H9 (cell line): ENCODE measurements around the gene TIMM10. TPM values are rescaled to one million over a fixed set of nuclear protein-coding genes. Genes with fewer than 3 reads are reported as not detected.
A peak's percentile ranks its signal among the peaks of the same experiment; 100 is the strongest.

ENCODE experiments used
- DNase-seq: peaks from one replicate; pipeline ENCODE4 v3.0.0-alpha.2; 2017
- H2AFZ ChIP-seq: one replicate; pipeline ENCODE4 v1.6.1; 2013; ENCODE audit warnings: mild to moderate bottlenecking, low read length, control low read depth, moderate library complexity
- H2AK5ac ChIP-seq: 2 replicates; pipeline ENCODE4 v1.6.1; 2013; ENCODE audit warnings: low read length, control low read depth, mixed read lengths; ENCODE audit not compliant: insufficient read length
- H2BK120ac ChIP-seq: one replicate; pipeline ENCODE4 v1.6.1; 2013; ENCODE audit warnings: low read depth, mild to moderate bottlenecking, low read length, control low read depth, inconsistent platforms; ENCODE audit not compliant: poor library complexity, severe bottlenecking
- H2BK12ac ChIP-seq: 2 replicates; pipeline ENCODE4 v1.6.1; 2013; ENCODE audit warnings: low read length, control low read depth, mixed read lengths, low read depth; ENCODE audit not compliant: insufficient read length
- H2BK15ac ChIP-seq: 2 replicates; pipeline ENCODE4 v1.6.1; 2013; ENCODE audit warnings: low read depth, low read length, control low read depth
- H2BK20ac ChIP-seq: one replicate; pipeline ENCODE4 v1.6.1; 2013; ENCODE audit warnings: low read depth, mild to moderate bottlenecking, low read length, control low read depth, inconsistent platforms; ENCODE audit not compliant: poor library complexity, severe bottlenecking
- H2BK5ac ChIP-seq: 2 replicates; pipeline ENCODE4 v1.6.1; 2013; ENCODE audit warnings: low read length, control low read depth, mixed read lengths; ENCODE audit not compliant: insufficient read length
- H3K14ac ChIP-seq: 2 replicates; pipeline ENCODE4 v1.6.1; 2013; ENCODE audit warnings: low read length, control low read depth; ENCODE audit not compliant: insufficient read depth
- H3K18ac ChIP-seq: 2 replicates; pipeline ENCODE4 v1.6.1; 2013; ENCODE audit warnings: low read depth, mild to moderate bottlenecking, mixed read lengths, low read length, control low read depth; ENCODE audit not compliant: insufficient read length
- H3K23ac ChIP-seq: 2 replicates; pipeline ENCODE4 v1.6.1; 2013; ENCODE audit warnings: low read length, control low read depth, mixed read lengths, low read depth; ENCODE audit not compliant: insufficient read length
- H3K23me2 ChIP-seq: 2 replicates; pipeline ENCODE4 v1.6.1; 2013; ENCODE audit warnings: low read depth, mild to moderate bottlenecking, mixed read lengths, low read length, control low read depth; ENCODE audit not compliant: insufficient read length, poor library complexity, severe bottlenecking
- H3K27ac ChIP-seq: 2 replicates; pipeline ENCODE4 v1.5.1; 2013; ENCODE audit warnings: low read length, control low read depth, mixed read lengths, low read depth; ENCODE audit not compliant: insufficient read length
- H3K27me3 ChIP-seq: 2 replicates; pipeline ENCODE4 v1.6.1; 2013; ENCODE audit warnings: low read length, control low read depth, inconsistent platforms; ENCODE audit not compliant: insufficient read depth
- H3K4ac ChIP-seq: 2 replicates; pipeline ENCODE4 v1.6.1; 2013; ENCODE audit warnings: low read depth, mild to moderate bottlenecking, control low read depth, inconsistent platforms, low read length, moderate library complexity
- H3K4me1 ChIP-seq: 2 replicates; pipeline ENCODE4 v1.6.1; 2013; ENCODE audit warnings: low read length, control low read depth, inconsistent platforms; ENCODE audit not compliant: insufficient read depth
- H3K4me2 ChIP-seq: 2 replicates; pipeline ENCODE4 v1.6.1; 2013; ENCODE audit warnings: low read length, control low read depth, mixed read lengths; ENCODE audit not compliant: insufficient read length, insufficient read depth
- H3K56ac ChIP-seq: 2 replicates; pipeline ENCODE4 v1.6.1; 2013; ENCODE audit warnings: low read depth, mild to moderate bottlenecking, mixed read lengths, low read length, control low read depth; ENCODE audit not compliant: insufficient read length
- H3K79me1 ChIP-seq: 2 replicates; pipeline ENCODE4 v1.6.1; 2013; ENCODE audit warnings: low read depth, mild to moderate bottlenecking, moderate library complexity, low read length, control low read depth, inconsistent platforms; ENCODE audit not compliant: insufficient read depth, poor library complexity, severe bottlenecking
- H3K79me2 ChIP-seq: 2 replicates; pipeline ENCODE4 v1.6.1; 2013; ENCODE audit warnings: low read length, control low read depth, inconsistent platforms; ENCODE audit not compliant: insufficient read depth
- H3K9ac ChIP-seq: 2 replicates; pipeline ENCODE4 v1.6.1; 2013; ENCODE audit warnings: low read length, control low read depth, mixed read lengths; ENCODE audit not compliant: insufficient read length; ENCODE audit errors: extremely low read depth
- H3K9me3 ChIP-seq: one replicate; pipeline ENCODE4 v1.6.1; 2013; ENCODE audit warnings: low read depth, low read length, inconsistent platforms; ENCODE audit not compliant: control insufficient read depth
- H3T11ph ChIP-seq: one replicate; pipeline ENCODE4 v1.6.1; 2013; ENCODE audit warnings: mild to moderate bottlenecking, low read length, control low read depth, inconsistent platforms
- H4K20me1 ChIP-seq: one replicate; pipeline ENCODE4 v1.6.1; 2013; ENCODE audit not compliant: control insufficient read depth, insufficient read length, insufficient read depth
- H4K5ac ChIP-seq: 2 replicates; pipeline ENCODE4 v1.6.1; 2013; ENCODE audit warnings: low read depth, mild to moderate bottlenecking, mixed read lengths, low read length, control low read depth; ENCODE audit not compliant: insufficient read length
- H4K8ac ChIP-seq: replicated peaks from 2 replicates; pipeline ENCODE4 v1.6.1; 2013; ENCODE audit warnings: low read length, control low read depth, mixed read lengths, low read depth; ENCODE audit not compliant: insufficient read length
- H4K91ac ChIP-seq: 2 replicates; pipeline ENCODE4 v1.6.1; 2013; ENCODE audit warnings: low read depth, mild to moderate bottlenecking, moderate library complexity, mixed read lengths, low read length, control low read depth; ENCODE audit not compliant: insufficient read length
- H3K27ac Mint-ChIP-seq, 3 experiments: 2 replicates in 2 of 3; 3 replicates in 1 of 3; pipeline ENCODE4 v1.8.0; 2020 to 2021; ENCODE audit warnings: mixed read lengths in 3 of 3, mild to moderate bottlenecking in 1 of 3, moderate library complexity in 1 of 3
- H3K27me3 Mint-ChIP-seq: 2 replicates; pipeline ENCODE4 v1.8.0; 2021; ENCODE audit warnings: low read depth, mild to moderate bottlenecking, moderate library complexity, mixed read lengths
- H3K36me3 Mint-ChIP-seq, 3 experiments: 2 replicates in 2 of 3; 3 replicates in 1 of 3; pipeline ENCODE4 v1.8.0; 2020 to 2021; ENCODE audit warnings: low read depth in 3 of 3, mixed read lengths in 3 of 3; ENCODE audit not compliant: insufficient read depth in 1 of 3
- H3K4me1 Mint-ChIP-seq, 2 experiments: 2 replicates each; pipeline ENCODE4 v1.8.0; 2020; ENCODE audit warnings: mixed read lengths in 2 of 2
- H3K4me3 Mint-ChIP-seq, 2 experiments: 2 replicates in 1 of 2; 3 replicates in 1 of 2; pipeline ENCODE4 v1.8.0; 2020 to 2021; ENCODE audit warnings: mild to moderate bottlenecking in 2 of 2, mixed read lengths in 2 of 2, moderate library complexity in 1 of 2
- H3K9me3 Mint-ChIP-seq, 2 experiments: 2 replicates in 1 of 2; 3 replicates in 1 of 2; pipeline ENCODE4 v1.8.0; 2020; ENCODE audit warnings: mild to moderate bottlenecking in 2 of 2, mixed read lengths in 2 of 2, moderate library complexity in 1 of 2
- CTCF ChIP-seq: fragments of 200-600 bp; sonication (generic); conservative IDR thresholded peaks from 3 replicates; pipeline ENCODE4 v1.8.0; 2021; ENCODE audit warnings: antibody characterized with exemption, mild to moderate bottlenecking
- WGBS: extraction: QIAGEN DNeasy Blood & Tissue Kit; methylation state at CpG from one replicate; pipeline ENCODE4 v1.1.7; 2013; ENCODE audit warnings: missing lambda C conversion rate, low lambda C conversion rate, mixed read lengths; ENCODE audit not compliant: insufficient read length; ENCODE audit errors: extremely low coverage; 5-methylcytosine and 5-hydroxymethylcytosine counted together
- total RNA-seq: library from RNA; stranded (reverse); gene quantifications from 2 replicates; pipeline ENCODE4 v1.2.1, GENCODE V29; 2021

Gene TIMM10
- total RNA-seq, 1 experiment from 2014 or later = 130 TPM

- Mint-ChIP-seq H3K36me3 (peaks cover 19 to 34% (median 20%) of the 10 kb centered on the region in 3 experiments; a peak in 6 of 7 replicates), H3K9me3 (no peaks in the 10 kb centered on the region), H3K27ac (peak overlapping the region; percentile 67 to 94 (median 89); a peak in 6 of 7 replicates), H3K27me3 (no peaks in the 10 kb centered on the region; the same call in 1 of the 2 replicates), H3K4me1 (peaks cover 28 to 57% of the 10 kb centered on the region in 2 experiments), H3K4me3 (peak overlapping the region; percentile 6 to 72; a peak in 4 of 5 replicates)
- no peak overlapping the region for H3K9ac ChIP-seq
- H3T11ph ChIP-seq = no peak overlapping the region
- H2AFZ ChIP-seq = no peak overlapping the region
- H3K23me2 ChIP-seq = no peaks in the 10 kb centered on the region
- H3K79me1 ChIP-seq = no peaks in the 10 kb centered on the region
- no peak overlapping the region for H4K91ac ChIP-seq
- H4K8ac ChIP-seq = no peak overlapping the region
- H3K27ac ChIP-seq = no peak overlapping the region
- H2BK12ac ChIP-seq = no peak overlapping the region
- H3K18ac ChIP-seq = no peak overlapping the region
- H4K5ac ChIP-seq = no peak overlapping the region
- H3K27me3 ChIP-seq = no peaks in the 10 kb centered on the region
- no peak overlapping the region for H2BK120ac ChIP-seq
- peak overlapping the region; percentile 28 for H3K4me2 ChIP-seq
- H3K4me1 ChIP-seq = peaks cover 5% of the 10 kb centered on the region; the same call in 1 of the 2 replicates
- no peak overlapping the region for H2AK5ac ChIP-seq
- WGBS = no CpG with 5 or more reads among the region's 12 CpGs
- no peak overlapping the region for H3K14ac ChIP-seq
- no peak overlapping the region for H3K56ac ChIP-seq
- H4K20me1 ChIP-seq = no peaks in the 10 kb centered on the region
- no peak for DNase-seq
- TF ChIP-seq CTCF = no peak
- no peaks in the 10 kb centered on the region for H3K9me3 ChIP-seq
- H2BK5ac ChIP-seq = no peak overlapping the region
- H3K4ac ChIP-seq = no peak overlapping the region
- no peak overlapping the region for H2BK20ac ChIP-seq
- H3K79me2 ChIP-seq = no peaks in the 10 kb centered on the region
- no peak overlapping the region for H2BK15ac ChIP-seq
- H3K23ac ChIP-seq = no peak overlapping the region
Measured at GRCh38 chr11:57499983-57500461, 30.5 kb downstream of the TIMM10 start.
